ENCODE data around the gene DGCR2. TPM values are rescaled to one million over a fixed set of nuclear protein-coding genes. Genes with fewer than 3 reads are reported as not detected.

Gene DGCR2
- polyA plus RNA-seq, 1 donor (not counting 4 experiments of a cell fraction or from before 2014, with no cell fraction given) = 23.2 TPM

DNA sequence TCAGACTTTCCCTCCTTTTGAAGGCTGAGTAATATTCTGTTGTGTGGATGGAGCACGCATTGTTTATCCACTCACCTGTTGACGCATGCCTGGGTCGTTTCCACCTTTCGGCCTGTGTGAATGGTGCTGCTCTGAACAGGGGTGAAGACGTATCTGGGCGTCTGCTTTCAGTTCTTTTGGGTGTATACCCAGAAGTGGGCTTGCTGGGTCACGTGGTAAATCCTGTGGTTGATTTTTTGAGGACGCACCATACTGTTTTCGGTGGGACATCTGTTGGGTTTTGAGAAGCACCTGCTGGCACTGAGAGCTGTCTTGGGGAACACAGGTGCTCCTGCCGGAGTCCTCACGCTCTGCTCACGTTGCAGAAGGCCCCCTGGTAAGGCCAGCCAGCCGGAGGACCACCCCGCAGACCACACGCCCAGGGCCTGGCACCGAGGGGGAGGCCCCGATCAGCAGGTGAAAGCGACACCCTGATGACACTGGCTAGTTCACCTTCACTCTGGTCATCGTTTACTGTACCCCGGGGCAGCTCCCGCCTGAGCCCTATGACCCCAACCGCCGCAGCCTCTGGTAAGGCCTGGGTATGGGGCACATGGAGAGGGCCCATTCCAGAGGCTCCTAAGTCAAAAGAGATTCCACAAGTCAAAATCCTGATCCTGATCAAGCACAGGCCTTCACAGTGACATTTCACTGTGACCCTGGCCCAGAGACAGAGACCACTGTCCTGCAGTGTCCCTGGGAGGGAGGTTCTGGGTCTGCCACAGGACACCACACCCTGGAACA, 131.7 kb downstream of the DGCR2 start:
- FAIRE-seq (no peak), DNase-seq (ENCODE audit: low read depth, low spot score) (no peak)
- Histone ChIP-seq H3K27me3 (ENCODE audit: control insufficient read depth, extremely low read depth, insufficient read depth, low read length) (peaks cover 4% of the 10 kb centered on the region), H3K9ac (ENCODE audit: control insufficient read depth, extremely low read depth, insufficient read depth, low read length) (no peak overlapping the region), H2AFZ (ENCODE audit: control insufficient read depth, low read length) (no peak overlapping the region), H3K4me1 (ENCODE audit: control insufficient read depth, extremely low read depth, insufficient read depth, low read length) (no peaks in the 10 kb centered on the region), H3K9me3 (ENCODE audit: control insufficient read depth, low read depth, low read length) (no peaks in the 10 kb centered on the region), H3K4me3 (ENCODE audit: control insufficient read depth in 2 of 3, extremely low read depth in 1 of 3, insufficient read depth in 2 of 3, low read depth in 1 of 3, low read length in 3 of 3) (no peak overlapping the region), H3K36me3 (ENCODE audit: control insufficient read depth in 2 of 2, extremely low read depth in 1 of 2, insufficient read depth in 2 of 2, low read length in 2 of 2) (no peaks in the 10 kb centered on the region), H3K79me2 (ENCODE audit: control insufficient read depth, insufficient read depth, low read length) (no peaks in the 10 kb centered on the region), H3K27ac (ENCODE audit: control insufficient read depth, insufficient read depth, low read length) (no peak overlapping the region), H3K4me2 (ENCODE audit: control insufficient read depth, extremely low read depth, insufficient read depth, low read depth, low read length) (no peak overlapping the region), H3K9me1 (ENCODE audit: control insufficient read depth, extremely low read depth, insufficient read depth, low read length) (no peaks in the 10 kb centered on the region), H4K20me1 (ENCODE audit: control insufficient read depth, extremely low read depth, insufficient read depth, low read length) (no peaks in the 10 kb centered on the region)
- dilution Hi-C loops (cut with MboI; ENCODE audit: extremely low pct_ligation_motif_present, low sequenced_read_pairs) = no loop called here
- TF ChIP-seq, protein P1, sequence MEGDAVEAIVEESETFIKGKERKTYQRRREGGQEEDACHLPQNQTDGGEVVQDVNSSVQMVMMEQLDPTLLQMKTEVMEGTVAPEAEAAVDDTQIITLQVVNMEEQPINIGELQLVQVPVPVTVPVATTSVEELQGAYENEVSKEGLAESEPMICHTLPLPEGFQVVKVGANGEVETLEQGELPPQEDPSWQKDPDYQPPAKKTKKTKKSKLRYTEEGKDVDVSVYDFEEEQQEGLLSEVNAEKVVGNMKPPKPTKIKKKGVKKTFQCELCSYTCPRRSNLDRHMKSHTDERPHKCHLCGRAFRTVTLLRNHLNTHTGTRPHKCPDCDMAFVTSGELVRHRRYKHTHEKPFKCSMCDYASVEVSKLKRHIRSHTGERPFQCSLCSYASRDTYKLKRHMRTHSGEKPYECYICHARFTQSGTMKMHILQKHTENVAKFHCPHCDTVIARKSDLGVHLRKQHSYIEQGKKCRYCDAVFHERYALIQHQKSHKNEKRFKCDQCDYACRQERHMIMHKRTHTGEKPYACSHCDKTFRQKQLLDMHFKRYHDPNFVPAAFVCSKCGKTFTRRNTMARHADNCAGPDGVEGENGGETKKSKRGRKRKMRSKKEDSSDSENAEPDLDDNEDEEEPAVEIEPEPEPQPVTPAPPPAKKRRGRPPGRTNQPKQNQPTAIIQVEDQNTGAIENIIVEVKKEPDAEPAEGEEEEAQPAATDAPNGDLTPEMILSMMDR (optimal IDR thresholded peaks at IDR 0.05 in 1 of 3, IDR thresholded peaks at IDR 0.05 in 1 of 3, conservative IDR thresholded peaks at IDR 0.05 in 1 of 3; ENCODE audit: extremely low read depth in 1 of 3, insufficient read depth in 2 of 3, low read length in 3 of 3) = no peak
- TF ChIP-seq EZH2 (IDR thresholded peaks at IDR 0.05; ENCODE audit: low read length) = no peak

GRCh38 chr22:18988958-18989357, 133.3 kb downstream of the DGCR2 start:
- no peak overlapping the region for H3K27ac ChIP-seq (ENCODE audit: control insufficient read depth, insufficient read depth, low read length)
- dilution Hi-C loops (cut with MboI; ENCODE audit: extremely low pct_ligation_motif_present, low sequenced_read_pairs) = no loop called here
- no peaks in the 10 kb centered on the region for H3K27me3 ChIP-seq (ENCODE audit: control insufficient read depth, extremely low read depth, insufficient read depth, low read length)
- no peak overlapping the region for H2AFZ ChIP-seq (ENCODE audit: control insufficient read depth, low read length)
- TF ChIP-seq, protein P1 (optimal IDR thresholded peaks at IDR 0.05 in 1 of 3, IDR thresholded peaks at IDR 0.05 in 1 of 3, conservative IDR thresholded peaks at IDR 0.05 in 1 of 3; ENCODE audit: extremely low read depth in 1 of 3, insufficient read depth in 2 of 3, low read length in 3 of 3) = no peak
- no peak for TF ChIP-seq EZH2 (IDR thresholded peaks at IDR 0.05; ENCODE audit: low read length)
- H3K4me3 ChIP-seq (ENCODE audit: control insufficient read depth in 2 of 3, extremely low read depth in 1 of 3, insufficient read depth in 2 of 3, low read depth in 1 of 3, low read length in 3 of 3) = no peak overlapping the region
- no peak overlapping the region for H3K9ac ChIP-seq (ENCODE audit: control insufficient read depth, extremely low read depth, insufficient read depth, low read length)
- no peaks in the 10 kb centered on the region for H3K9me3 ChIP-seq (ENCODE audit: control insufficient read depth, low read depth, low read length)
- no peaks in the 10 kb centered on the region for H3K79me2 ChIP-seq (ENCODE audit: control insufficient read depth, insufficient read depth, low read length)
- DNase-seq (ENCODE audit: low read depth, low spot score) = no peak
- no peaks in the 10 kb centered on the region for H4K20me1 ChIP-seq (ENCODE audit: control insufficient read depth, extremely low read depth, insufficient read depth, low read length)
- H3K9me1 ChIP-seq (ENCODE audit: control insufficient read depth, extremely low read depth, insufficient read depth, low read length) = no peaks in the 10 kb centered on the region
- FAIRE-seq = no peak
- no peak overlapping the region for H3K4me2 ChIP-seq (ENCODE audit: control insufficient read depth, extremely low read depth, insufficient read depth, low read depth, low read length)
- H3K36me3 ChIP-seq (ENCODE audit: control insufficient read depth in 2 of 2, extremely low read depth in 1 of 2, insufficient read depth in 2 of 2, low read length in 2 of 2) = no peaks in the 10 kb centered on the region
- no peaks in the 10 kb centered on the region for H3K4me1 ChIP-seq (ENCODE audit: control insufficient read depth, extremely low read depth, insufficient read depth, low read length)
